Measurements from ENCODE around the gene RNF207.

RNF207 gene

DNA sequence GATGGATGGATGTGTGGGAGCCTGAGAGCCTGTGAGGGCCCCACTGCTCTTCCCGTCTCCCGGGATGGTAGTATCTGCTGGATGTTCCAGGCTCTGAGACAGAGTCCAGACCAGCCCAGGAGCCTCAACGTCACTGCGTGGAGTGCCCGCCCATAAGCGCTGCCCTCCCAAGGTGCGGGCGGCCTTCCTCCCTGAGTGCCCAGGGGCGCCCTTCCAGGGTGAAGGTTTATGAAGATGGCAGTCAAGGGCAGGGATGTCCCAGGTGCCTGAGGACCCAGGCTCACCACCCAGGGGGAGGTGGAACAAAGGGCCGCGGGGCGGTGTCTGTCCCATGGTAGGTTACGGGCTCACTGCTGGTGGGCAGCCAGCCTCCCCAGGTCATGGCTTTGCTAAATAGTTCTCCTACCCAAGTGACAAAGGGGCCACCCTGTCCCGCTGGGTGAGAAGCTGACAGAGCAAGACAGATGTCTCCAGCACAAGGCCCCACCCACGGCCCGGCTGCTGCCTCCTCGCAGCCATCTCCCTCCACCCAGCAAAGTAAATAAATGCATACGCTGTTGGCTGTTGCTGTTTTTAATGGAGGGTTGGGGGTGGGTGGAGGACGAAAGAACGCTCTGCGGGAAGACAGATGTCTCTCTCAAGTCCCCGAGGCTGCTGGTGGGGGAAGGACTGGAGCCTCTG is 63.9 kb downstream of the RNF207 start:
- no peak for DNase-seq

DNA sequence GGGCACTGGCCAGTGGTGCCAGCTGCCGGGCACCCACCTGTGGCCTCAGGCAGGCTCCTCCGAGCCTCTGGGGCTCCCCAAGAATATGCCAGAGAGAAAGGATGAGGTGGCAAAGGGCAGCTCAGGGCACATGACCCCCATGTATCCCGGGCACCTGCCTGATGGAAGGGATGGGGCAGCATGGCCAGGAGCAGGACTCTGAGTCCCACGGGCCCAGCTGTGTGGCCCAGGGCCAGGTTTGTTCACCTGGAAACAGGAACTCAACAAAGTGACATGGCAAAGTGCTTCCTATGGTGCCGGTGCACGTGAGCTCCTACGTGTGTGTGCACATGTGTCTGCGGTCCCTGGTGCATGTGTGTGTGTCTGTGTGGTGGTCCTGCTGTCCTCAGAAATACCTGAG is 64.5 kb downstream of the RNF207 start:
- no peak for DNase-seq

All from activated CD4-positive, CD25-positive, alpha-beta regulatory T cell treated with anti-CD3 and anti-CD28 coated beads, Interleukin-2, amount 50 U/mL, for 72 hours (primary cell).